ENCODE measurements around the gene CHMP4B. TPM values are rescaled to one million over a fixed set of nuclear protein-coding genes. Genes with fewer than 3 reads are reported as not detected.

The CHMP4B gene
- total RNA-seq, 4 donors from 2014 or later: 77.2 to 147 (median 107) TPM

DNA sequence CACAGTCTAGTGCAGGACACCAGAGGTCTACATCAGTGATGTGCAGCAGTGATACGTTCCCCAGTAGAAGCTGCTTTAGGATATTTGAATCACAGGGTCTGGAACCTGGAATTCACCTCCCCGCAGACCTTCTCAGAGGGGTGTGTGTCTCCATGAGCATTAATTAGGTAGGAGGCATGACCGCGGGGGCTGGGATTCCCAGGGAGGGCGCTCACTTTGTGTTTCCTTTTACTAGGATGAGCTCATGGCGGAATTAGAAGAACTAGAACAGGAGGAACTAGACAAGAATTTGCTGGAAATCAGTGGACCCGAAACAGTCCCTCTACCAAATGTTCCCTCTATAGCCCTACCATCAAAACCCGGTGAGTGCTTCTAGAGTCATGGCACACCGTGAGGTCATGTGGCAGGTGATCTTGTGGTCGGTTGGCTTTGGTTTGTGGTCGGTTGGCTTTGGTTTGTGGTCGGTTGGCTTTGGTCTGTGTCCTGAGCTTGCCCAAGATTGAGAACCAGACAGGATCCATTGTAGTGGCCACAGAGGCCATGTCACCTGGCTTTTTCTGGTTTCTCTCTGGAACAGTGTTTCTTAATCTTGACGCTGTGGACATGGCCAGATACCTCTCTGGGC, 40.8 kb downstream of the CHMP4B start:
- Histone ChIP-seq H3K27me3 (no peaks in the 10 kb centered on the region), H3K4me1 (peaks cover 0 to 6% (median 0%) of the 10 kb centered on the region in 3 donors), H3K4me3 (no peak overlapping the region), H3K36me3 (peaks cover 13 to 92% (median 39%) of the 10 kb centered on the region in 3 donors), H3K9me3 (no peaks in the 10 kb centered on the region), H3K27ac (no peak overlapping the region)
- DNase-seq: no peak
- 94 to 95% methylated on average over 8 to 11 of the region's 13 CpGs for WGBS, 2 donors
- TF ChIP-seq POLR2A (IDR thresholded peaks at IDR 0.05) (no peak), CTCF (IDR thresholded peaks at IDR 0.05) (no peak)
- intact Hi-C loops (cut with DNase I): no loop called here

DNA sequence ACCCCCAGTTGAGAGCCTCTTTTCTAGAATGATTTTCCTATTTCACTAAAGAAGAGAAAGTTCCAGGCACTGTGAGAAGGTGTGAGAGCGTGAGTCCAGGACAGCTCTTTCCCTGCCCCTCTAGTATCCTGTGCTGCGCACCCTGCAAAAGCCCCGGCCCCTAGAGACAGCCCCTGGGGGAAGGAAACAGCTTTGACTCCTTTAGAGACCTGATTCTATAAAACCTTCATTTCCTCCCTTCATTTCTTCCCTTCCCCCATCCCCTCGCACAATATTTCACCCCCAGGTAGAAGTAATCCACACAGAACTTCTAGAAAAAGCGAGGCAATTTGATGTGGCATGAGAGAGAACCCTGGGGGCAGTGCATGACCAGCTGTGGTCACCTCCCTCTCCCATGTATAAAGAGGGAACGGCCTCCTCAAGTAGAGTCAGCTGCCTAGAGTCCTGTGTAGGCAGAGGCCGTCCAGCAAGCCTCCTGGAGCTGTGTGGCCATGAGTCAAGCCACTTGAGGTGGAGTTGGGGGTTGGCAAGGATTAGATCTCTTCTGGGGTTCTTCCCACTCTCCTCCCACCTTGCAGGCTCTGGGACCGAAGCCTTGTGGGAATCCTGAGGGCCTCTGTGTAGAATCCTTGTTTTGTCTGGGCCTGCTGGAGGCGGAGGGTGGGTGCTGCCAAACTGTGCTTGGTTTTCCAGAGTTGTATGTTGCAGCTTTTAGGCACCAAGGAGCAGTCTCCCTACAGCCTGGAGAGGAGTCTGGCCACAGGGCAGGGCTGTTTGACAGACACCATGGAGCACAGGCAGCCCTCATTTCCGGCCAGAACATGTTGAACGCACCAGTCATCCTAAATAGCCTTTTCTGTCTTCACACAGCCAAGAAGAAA, 41.7 kb downstream of the CHMP4B start:
- no peak for TF ChIP-seq POLR2A (IDR thresholded peaks at IDR 0.05)
- TF ChIP-seq CTCF (IDR thresholded peaks at IDR 0.05): no peak
- H3K27ac ChIP-seq: no peak overlapping the region
- no peaks in the 10 kb centered on the region for H3K9me3 ChIP-seq
- intact Hi-C loops (cut with DNase I): no loop called here
- H3K4me3 ChIP-seq: no peak overlapping the region
- WGBS, 2 donors: 87 to 92% methylated on average over 6 to 9 of the region's 11 CpGs
- peaks cover 13 to 100% (median 39%) of the 10 kb centered on the region in 3 donors for H3K36me3 ChIP-seq
- no peaks in the 10 kb centered on the region for H3K4me1 ChIP-seq
- no peak for DNase-seq
- H3K27me3 ChIP-seq: no peaks in the 10 kb centered on the region

GRCh38 chr20:33853507-33853813, 42.3 kb downstream of the CHMP4B start:
- Histone ChIP-seq H3K4me3 (no peak overlapping the region), H3K36me3 (peaks cover 13 to 95% (median 39%) of the 10 kb centered on the region in 3 donors), H3K4me1 (peaks cover 0 to under 1% (median 0%) of the 10 kb centered on the region in 3 donors), H3K9me3 (no peaks in the 10 kb centered on the region), H3K27ac (no peak overlapping the region), H3K27me3 (no peaks in the 10 kb centered on the region)
- intact Hi-C loops (cut with DNase I): no loop called here
- no peak for TF ChIP-seq POLR2A (IDR thresholded peaks at IDR 0.05)
- TF ChIP-seq CTCF (IDR thresholded peaks at IDR 0.05): no peak
- DNase-seq: no peak
- WGBS, 2 donors: 73 to 100% methylated on average over 3 to 5 of the region's 14 CpGs

GRCh38 chr20:33857722-33858563, 46.8 kb downstream of the CHMP4B start:
- Histone ChIP-seq H3K4me1 (peaks cover 5 to 24% (median 11%) of the 10 kb centered on the region in 3 donors), H3K27me3 (no peaks in the 10 kb centered on the region), H3K4me3 (no peak overlapping the region), H3K27ac (no peak overlapping the region), H3K9me3 (no peaks in the 10 kb centered on the region), H3K36me3 (peaks cover 7 to 50% (median 18%) of the 10 kb centered on the region in 3 donors)
- no peak for TF ChIP-seq CTCF (IDR thresholded peaks at IDR 0.05)
- no peak for TF ChIP-seq POLR2A (IDR thresholded peaks at IDR 0.05)
- no peak for DNase-seq
- intact Hi-C loops (cut with DNase I): no loop called here
- 73 to 74% methylated on average over 13 of the region's 13 CpGs for WGBS, 2 donors
